ENCODE data around the gene C1orf232.
A peak's percentile ranks its signal among the peaks of the same experiment; 100 is the strongest.

- peak; percentile 88 for TF ChIP-seq POLR2A (IDR thresholded peaks at IDR 0.05)
- TF ChIP-seq POLR2AphosphoS5 (IDR thresholded peaks at IDR 0.05) = peak; percentile 26 to 84 (median 83)
- TF ChIP-seq CTCF (IDR thresholded peaks at IDR 0.05) = peak in 2 of 5 experiments; percentile 26 to 61
Measured at GRCh38 chr1:26177182-26177684, 8.5 kb upstream of the C1orf232 start, which contains the start of gene CNKSR1.

Measured in transverse colon (tissue), 4 donors.